GM12878 (cell line): ENCODE data around the gene OR51I2. TPM values are rescaled to one million over a fixed set of nuclear protein-coding genes. Genes with fewer than 3 reads are reported as not detected.

Source experiments
- ATAC-seq: fragments of 200-7000 bp; cut with Tn5 transposase; 3 replicates; pipeline ENCODE4 v1.9.1; 2020; ENCODE audit warnings: mild to moderate bottlenecking, moderate library complexity
- BruUV-seq: library from RNA; stranded (reverse); fragments of 400-500 nt; replicated peaks from 2 replicates; lab custom pipeline; 2021; lab: Mats Ljungman, UMichigan
- CTCF ChIA-PET: fragments of 300-600 bp; sonication (Branson Sonifier 250); formaldehyde crosslinking; extraction: SDS; loops from one replicate; lab custom pipeline; 2021; ENCODE audit warnings: inconsistent platforms; lab: Yijun Ruan, JAX
- POLR2A ChIA-PET: fragments of 350-600 bp; formaldehyde crosslinking; extraction: SDS; loops from one replicate; lab custom pipeline; 2021; ENCODE audit warnings: inconsistent platforms; lab: Charles Lee
- RAD21 ChIA-PET: fragments of 300-600 bp; sonication (Branson Sonifier 250); formaldehyde crosslinking; loops from one replicate; lab custom pipeline; 2023; ENCODE audit warnings: antibody characterized with exemption; ENCODE audit not compliant: unreplicated experiment; lab: Charles Lee
- SMC1A ChIA-PET: fragments of 300-600 bp; sonication (Branson Sonifier 250); formaldehyde crosslinking; loops from one replicate; lab custom pipeline; 2023; ENCODE audit not compliant: unreplicated experiment, uncharacterized antibody; lab: Charles Lee
- DNase-seq: peaks from one replicate; pipeline ENCODE4 v3.0.0-alpha.2; 2011; ENCODE audit warnings: low read depth, low spot score
- FAIRE-seq: peaks from 3 replicates; lab custom pipeline; 2011; peaks lifted over from hg19 to GRCh38; lab: Jason Lieb, UNC
- H2AFZ ChIP-seq: 2 replicates; pipeline ENCODE4 v1.6.0; 2011; ENCODE audit warnings: low read depth, low read length, control low read depth; ENCODE audit not compliant: control insufficient read depth
- H3K27ac ChIP-seq: 2 replicates; pipeline ENCODE4 v1.5.1; 2011; ENCODE audit warnings: control low read depth; ENCODE audit not compliant: control insufficient read depth, insufficient read depth
- H3K27me3 ChIP-seq, 2 experiments: replicated peaks in 1 of 2; 2 replicates each; pipeline versions ENCODE4 v1.6.0 to v1.6.1; 2011; ENCODE audit warnings: low read length in 1 of 2; ENCODE audit not compliant: control insufficient read depth in 2 of 2, insufficient read depth in 2 of 2
- H3K36me3 ChIP-seq, 2 experiments: 2 replicates each; pipeline ENCODE4 v1.5.1; 2011; ENCODE audit warnings: low read length in 1 of 2; ENCODE audit not compliant: control insufficient read depth in 2 of 2, insufficient read depth in 2 of 2
- H3K4me1 ChIP-seq: 2 replicates; pipeline ENCODE4 v1.6.1; 2011; ENCODE audit warnings: mild to moderate bottlenecking, low read length, moderate library complexity, mixed read lengths; ENCODE audit not compliant: control insufficient read depth, insufficient read depth
- H3K4me2 ChIP-seq: 2 replicates; pipeline ENCODE4 v1.6.0; 2011; ENCODE audit warnings: control low read depth; ENCODE audit not compliant: control insufficient read depth, insufficient read depth
- H3K4me3 ChIP-seq: fragments of 200-600 bp; sonication (generic); 2 replicates; pipeline ENCODE4 v1.5.1; 2016
- H3K79me2 ChIP-seq: 2 replicates; pipeline ENCODE4 v1.6.0; 2011; ENCODE audit warnings: low read length; ENCODE audit not compliant: control insufficient read depth, insufficient read depth
- H3K9ac ChIP-seq: 2 replicates; pipeline ENCODE4 v1.8.0; 2011; ENCODE audit warnings: low read length, control low read depth, mixed read lengths; ENCODE audit not compliant: control insufficient read depth, insufficient read depth
- H3K9me3 ChIP-seq: replicated peaks from 3 replicates; pipeline ENCODE4 v1.5.1; 2011; ENCODE audit warnings: mild to moderate bottlenecking, low read length; ENCODE audit not compliant: control insufficient read depth, insufficient read depth
- H4K20me1 ChIP-seq: 2 replicates; pipeline ENCODE4 v1.6.0; 2011; ENCODE audit not compliant: control insufficient read depth, insufficient read depth
- EGR1 ChIP-seq, 2 experiments: IDR thresholded peaks; 1 replicate in 1 of 2; 2 replicates in 1 of 2; pipeline ENCODE4 v1.6.1; 2011 to 2012; ENCODE audit warnings: low read depth in 2 of 2, low read length in 2 of 2, borderline replicate concordance in 1 of 2, mild to moderate bottlenecking in 1 of 2, moderate library complexity in 1 of 2
- MTA2 ChIP-seq: fragments of 450-650 bp; IDR thresholded peaks from 2 replicates; pipeline ENCODE4 v1.6.1; 2016; ENCODE audit warnings: low read depth, mild to moderate bottlenecking, moderate library complexity
- NR2C1 ChIP-seq: fragments of 450-650 bp; IDR thresholded peaks from 2 replicates; pipeline ENCODE4 v1.6.1; 2017; ENCODE audit warnings: antibody characterized with exemption, mild to moderate bottlenecking, moderate library complexity
- SREBF2 ChIP-seq: IDR thresholded peaks from 2 replicates; pipeline ENCODE4 v1.6.1; 2012; ENCODE audit warnings: mild to moderate bottlenecking, low read length
- WRNIP1 ChIP-seq: IDR thresholded peaks from 2 replicates; pipeline ENCODE4 v1.6.1; 2011; ENCODE audit warnings: low read depth, low read length, improper control_type of control experiment, borderline replicate concordance
- ZNF384 ChIP-seq: IDR thresholded peaks from 2 replicates; pipeline ENCODE4 v1.6.1; 2012; ENCODE audit warnings: low read depth, mild to moderate bottlenecking, low read length, improper control_type of control experiment, borderline replicate concordance
- WGBS: methylation state at CpG from one replicate; pipeline ENCODE4 v1.1.6; 2016; ENCODE audit warnings: low lambda C conversion rate; ENCODE audit not compliant: insufficient replicate concordance, insufficient coverage; ENCODE audit errors: missing lambda C conversion rate; 5-methylcytosine and 5-hydroxymethylcytosine counted together
- in situ Hi-C: fragments of 300-500 bp; cut with MboI; formaldehyde crosslinking; loops from 9 replicates; pipeline ENCODE4 v1.14.3; 2018; ENCODE audit warnings: mixed read lengths
- intact Hi-C: fragments of 100-400 bp; cut with micrococcal nuclease; formaldehyde crosslinking; loops from one replicate; pipeline ENCODE4 v1.14.2; 2022; ENCODE audit not compliant: unreplicated experiment
- polyA plus RNA-seq, 11 experiments: library from polyadenylated mRNA; depleted of rRNA in 4 of 11; unstranded in 6 of 11; stranded (reverse) in 5 of 11; fragments of >200 nt; fragmentation: Nextera tagmentation in 4 of 11; fragmentation: Illumina TruSeq in 1 of 11; extraction: Ambion mirVana in 4 of 11; extraction: Trizol in 1 of 11; gene quantifications; 1 replicate in 1 of 11; 2 replicates in 10 of 11; pipeline versions ENCODE4 v1.2.1 to v1.2.3, GENCODE V29; 2011 to 2016; ENCODE audit warnings: inconsistent platforms in 2 of 11, missing spikeins in 2 of 11, low read depth in 1 of 11
- total RNA-seq, 4 experiments: library from RNA; depleted of rRNA in 3 of 4; stranded (reverse); fragments of >200 nt in 3 of 4; fragmentation: Illumina TruSeq in 1 of 4; extraction: Trizol in 1 of 4; gene quantifications; 2 replicates each; pipeline versions ENCODE4 v1.2.1 to v1.2.3, GENCODE V29; 2013 to 2021
- TF ChIP-seq, protein P1 (sequence below): fragments of 450-650 bp; formaldehyde crosslinking; IDR thresholded peaks from 2 replicates; pipeline ENCODE4 v1.4.0; 2020; ENCODE audit warnings: mild to moderate bottlenecking, moderate library complexity
- TF ChIP-seq, protein P2 (sequence below): fragments of 450-650 bp; IDR thresholded peaks from 2 replicates; pipeline ENCODE4 v1.6.1; 2014; ENCODE audit warnings: mild to moderate bottlenecking

The OR51I2 gene
- total and polyA plus RNA-seq, 10 of the 15 experiments (the other 5 are each of a cell fraction or from before 2014, with no cell fraction given): not detected

DNA sequence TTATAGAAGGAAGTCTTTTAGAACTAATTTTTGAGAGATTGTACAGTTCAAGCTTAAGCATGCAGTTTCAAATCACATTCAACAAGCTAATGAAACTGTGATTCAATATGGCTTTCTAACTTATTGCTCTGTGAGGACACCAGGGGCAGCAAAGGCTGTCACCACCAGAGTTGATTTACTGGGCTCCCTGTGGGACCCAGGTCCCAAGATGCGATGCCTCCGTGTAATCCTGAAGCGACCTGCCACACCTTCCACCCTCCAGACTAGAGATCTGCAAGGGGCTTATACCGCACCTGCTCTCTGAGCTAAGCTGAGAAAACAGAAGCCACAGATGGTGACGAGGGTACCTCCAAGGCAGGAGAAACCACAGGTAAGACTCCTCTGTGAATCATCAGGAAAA, 28.1 kb upstream of the OR51I2 start:
- DNase-seq (no peak), ATAC-seq (no peak), FAIRE-seq (no peak)
- Histone ChIP-seq H3K27me3 (peaks cover 0 to 2% of the 10 kb centered on the region in 2 experiments; a peak in 2 of 4 replicates), H2AFZ (no peak overlapping the region), H4K20me1 (no peaks in the 10 kb centered on the region), H3K9me3 (no peaks in the 10 kb centered on the region), H3K4me3 (no peak overlapping the region), H3K27ac (no peak overlapping the region), H3K36me3 (no peaks in the 10 kb centered on the region), H3K9ac (no peak overlapping the region), H3K4me1 (no peaks in the 10 kb centered on the region), H3K4me2 (no peak overlapping the region), H3K79me2 (no peaks in the 10 kb centered on the region)
- SMC1A ChIA-PET: no interaction called here
- in situ Hi-C loops (no loop called here), intact Hi-C loops (no loop called here)
- 43% methylated on average over 5 of the region's 5 CpGs for WGBS
- TF ChIP-seq ZNF384 (no peak), MTA2 (no peak)
- TF ChIP-seq, protein P1, sequence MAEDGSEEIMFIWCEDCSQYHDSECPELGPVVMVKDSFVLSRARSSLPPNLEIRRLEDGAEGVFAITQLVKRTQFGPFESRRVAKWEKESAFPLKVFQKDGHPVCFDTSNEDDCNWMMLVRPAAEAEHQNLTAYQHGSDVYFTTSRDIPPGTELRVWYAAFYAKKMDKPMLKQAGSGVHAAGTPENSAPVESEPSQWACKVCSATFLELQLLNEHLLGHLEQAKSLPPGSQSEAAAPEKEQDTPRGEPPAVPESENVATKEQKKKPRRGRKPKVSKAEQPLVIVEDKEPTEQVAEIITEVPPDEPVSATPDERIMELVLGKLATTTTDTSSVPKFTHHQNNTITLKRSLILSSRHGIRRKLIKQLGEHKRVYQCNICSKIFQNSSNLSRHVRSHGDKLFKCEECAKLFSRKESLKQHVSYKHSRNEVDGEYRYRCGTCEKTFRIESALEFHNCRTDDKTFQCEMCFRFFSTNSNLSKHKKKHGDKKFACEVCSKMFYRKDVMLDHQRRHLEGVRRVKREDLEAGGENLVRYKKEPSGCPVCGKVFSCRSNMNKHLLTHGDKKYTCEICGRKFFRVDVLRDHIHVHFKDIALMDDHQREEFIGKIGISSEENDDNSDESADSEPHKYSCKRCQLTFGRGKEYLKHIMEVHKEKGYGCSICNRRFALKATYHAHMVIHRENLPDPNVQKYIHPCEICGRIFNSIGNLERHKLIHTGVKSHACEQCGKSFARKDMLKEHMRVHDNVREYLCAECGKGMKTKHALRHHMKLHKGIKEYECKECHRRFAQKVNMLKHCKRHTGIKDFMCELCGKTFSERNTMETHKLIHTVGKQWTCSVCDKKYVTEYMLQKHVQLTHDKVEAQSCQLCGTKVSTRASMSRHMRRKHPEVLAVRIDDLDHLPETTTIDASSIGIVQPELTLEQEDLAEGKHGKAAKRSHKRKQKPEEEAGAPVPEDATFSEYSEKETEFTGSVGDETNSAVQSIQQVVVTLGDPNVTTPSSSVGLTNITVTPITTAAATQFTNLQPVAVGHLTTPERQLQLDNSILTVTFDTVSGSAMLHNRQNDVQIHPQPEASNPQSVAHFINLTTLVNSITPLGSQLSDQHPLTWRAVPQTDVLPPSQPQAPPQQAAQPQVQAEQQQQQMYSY (CRISPR knock-in tag): no peak
- BruUV-seq: no TSS peak
- RAD21 ChIA-PET: no interaction called here
- CTCF ChIA-PET: no interaction called here
- POLR2A ChIA-PET: no interaction called here

DNA sequence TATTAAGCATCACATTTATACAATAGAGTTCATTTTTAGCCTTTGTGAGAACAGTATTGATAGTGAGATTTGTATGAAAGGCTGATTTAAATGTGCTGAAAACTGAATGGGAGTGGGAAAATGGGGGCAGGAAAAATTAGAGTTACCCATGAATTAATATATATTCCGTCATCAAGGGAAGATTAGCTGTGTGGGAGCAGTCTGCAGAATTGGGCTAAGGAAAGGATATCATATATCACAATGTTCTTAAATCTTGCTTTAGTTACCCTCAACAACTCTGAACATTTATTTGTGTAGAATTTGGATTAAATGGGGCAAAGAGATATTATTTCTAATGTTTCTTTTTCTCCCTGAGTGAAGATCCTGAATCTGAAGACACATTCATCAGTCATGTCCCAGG, 27.3 kb upstream of the OR51I2 start, which contains the start of gene OR51Q1:
Gene OR51Q1, plus strand, starts transcription at position 301 of the 400 bp plus-strand sequence. Its CDS starts 90 bp downstream, at position 391.
- H3K27me3 ChIP-seq: peaks cover 0 to 2% of the 10 kb centered on the region in 2 experiments; a peak in 2 of 4 replicates
- DNase-seq: no peak
- H2AFZ ChIP-seq: no peak within 1 kb of the TSS
- H3K36me3 ChIP-seq: no peaks in the 10 kb centered on the region
- no peaks in the 10 kb centered on the region for H3K9me3 ChIP-seq
- no peak within 1 kb of the TSS for H3K4me3 ChIP-seq
- H4K20me1 ChIP-seq: no peaks in the 10 kb centered on the region
- no peaks in the 10 kb centered on the region for H3K4me1 ChIP-seq
- ChIA-PET RAD21 (no interaction called here), CTCF (no interaction called here), SMC1A (no interaction called here), POLR2A (no interaction called here)
- no peak for ATAC-seq
- no peak within 1 kb of the TSS for H3K4me2 ChIP-seq
- no peaks in the 10 kb centered on the region for H3K79me2 ChIP-seq
- TF ChIP-seq WRNIP1 (no peak), EGR1 (IDR thresholded peaks at IDR 0.05; ENCODE audit: borderline replicate concordance in 1 of 2, low read depth in 2 of 2, low read length in 2 of 2) (no peak), NR2C1 (no peak), SREBF2 (no peak)
- TF ChIP-seq, protein P2, sequence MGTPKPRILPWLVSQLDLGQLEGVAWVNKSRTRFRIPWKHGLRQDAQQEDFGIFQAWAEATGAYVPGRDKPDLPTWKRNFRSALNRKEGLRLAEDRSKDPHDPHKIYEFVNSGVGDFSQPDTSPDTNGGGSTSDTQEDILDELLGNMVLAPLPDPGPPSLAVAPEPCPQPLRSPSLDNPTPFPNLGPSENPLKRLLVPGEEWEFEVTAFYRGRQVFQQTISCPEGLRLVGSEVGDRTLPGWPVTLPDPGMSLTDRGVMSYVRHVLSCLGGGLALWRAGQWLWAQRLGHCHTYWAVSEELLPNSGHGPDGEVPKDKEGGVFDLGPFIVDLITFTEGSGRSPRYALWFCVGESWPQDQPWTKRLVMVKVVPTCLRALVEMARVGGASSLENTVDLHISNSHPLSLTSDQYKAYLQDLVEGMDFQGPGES: no peak
- intact Hi-C loops: no loop called here
- 31% methylated on average over 1 of the region's 1 CpG for WGBS
- H3K9ac ChIP-seq: no peak within 1 kb of the TSS
- H3K27ac ChIP-seq: no peak within 1 kb of the TSS
- in situ Hi-C loops: no loop called here
- no peak for FAIRE-seq
- BruUV-seq: no TSS peak
